Activated CD4-positive, alpha-beta T cell treated with anti-CD3 and anti-CD28 coated beads, Interleukin-2, Interleukin-6, amounts not matched to agents 100 ng/mL and 50 ng/mL, durations not matched to agents 16 hours and 8 hours (primary cell): ENCODE results near the gene PIGQ.

Experiments
- DNase-seq: peaks from one replicate; pipeline ENCODE4 v3.0.0-alpha.2; 2020

The PIGQ gene

GRCh38 chr16:534856-535445 is 34.8 kb upstream of the PIGQ start:
- no peak for DNase-seq

- DNase-seq, result no peak
These were observed 34.0 kb upstream of the PIGQ start for GRCh38 chr16:535446-536405.

- DNase-seq, result no peak
These were observed 33.0 kb upstream of the PIGQ start for GRCh38 chr16:536746-537145.

- DNase-seq, result no peak
These were observed 32.1 kb upstream of the PIGQ start for GRCh38 chr16:537415-538335.

GRCh38 chr16:539901-540530 is 29.8 kb upstream of the PIGQ start:
- DNase-seq, result no peak

GRCh38 chr16:540645-541340 is 29.0 kb upstream of the PIGQ start:
- DNase-seq, result no peak

GRCh38 chr16:543301-544164 is 26.2 kb upstream of the PIGQ start:
- DNase-seq, result no peak

- no peak for DNase-seq
These were observed 25.3 kb upstream of the PIGQ start for GRCh38 chr16:544517-544916.

- DNase-seq, result peak; percentile 41
These were observed 22.6 kb upstream of the PIGQ start for GRCh38 chr16:546909-547770.

GRCh38 chr16:548586-548985 is 21.2 kb upstream of the PIGQ start:
- DNase-seq, result no peak

- no peak for DNase-seq
These were observed 20.1 kb upstream of the PIGQ start for GRCh38 chr16:549544-550263.

- DNase-seq, result no peak
These were observed 18.6 kb upstream of the PIGQ start for GRCh38 chr16:551210-551609.

- DNase-seq, result no peak
These were observed 17.6 kb upstream of the PIGQ start for GRCh38 chr16:552171-552570.

- no peak for DNase-seq
These were observed 16.0 kb upstream of the PIGQ start for GRCh38 chr16:553601-554296.

- DNase-seq, result no peak
These were observed 15.5 kb upstream of the PIGQ start for GRCh38 chr16:554297-554621.

GRCh38 chr16:554640-555365 is 15.0 kb upstream of the PIGQ start:
- no peak for DNase-seq

GRCh38 chr16:555528-556473 is 14.0 kb upstream of the PIGQ start:
- no peak for DNase-seq
